ENCODE measurements around the gene CR1. TPM values are rescaled to one million over a fixed set of nuclear protein-coding genes. Genes with fewer than 3 reads are reported as not detected.
"Not testable (repeated sequence)": the region's sequence is repeated elsewhere in the genome, so short reads cannot be mapped to it uniquely, and the experiment has no call there.

Gene CR1
- total RNA-seq, 1 donor from 2014 or later: 2.0 TPM

GRCh38 chr1:207654320-207654719 is 158.4 kb downstream of the CR1 start:
- H3K27ac ChIP-seq (replicated peaks): no peak overlapping the region
- intact Hi-C loops (cut with micrococcal nuclease): no loop called here

GRCh38 chr1:207658408-207658807 is 162.5 kb downstream of the CR1 start:
- no peaks in the 10 kb centered on the region for H3K4me1 ChIP-seq
- intact Hi-C loops (cut with micrococcal nuclease): no loop called here
- no peaks in the 10 kb centered on the region for H3K9me3 ChIP-seq (replicated peaks)
- H3K27me3 ChIP-seq (ENCODE audit: low read depth): peaks cover 14% of the 10 kb centered on the region
- DNase-seq: no peak
- no peak overlapping the region for H3K4me3 ChIP-seq
- no peaks in the 10 kb centered on the region for H3K36me3 ChIP-seq
- H3K27ac ChIP-seq (replicated peaks): no peak overlapping the region
- TF ChIP-seq CTCF (IDR thresholded peaks at IDR 0.05; ENCODE audit: borderline replicate concordance): no peak

More at GRCh38 chr1:207654320-207654719, 158.4 kb downstream of the CR1 start:
- no peaks in the 10 kb centered on the region for H3K9me3 ChIP-seq (replicated peaks)
- DNase-seq: no peak
- no peak for TF ChIP-seq CTCF (IDR thresholded peaks at IDR 0.05; ENCODE audit: borderline replicate concordance)
- no peaks in the 10 kb centered on the region for H3K36me3 ChIP-seq
- H3K27me3 ChIP-seq (ENCODE audit: low read depth): peaks cover 13% of the 10 kb centered on the region
- no peaks in the 10 kb centered on the region for H3K4me1 ChIP-seq
- H3K4me3 ChIP-seq: no peak overlapping the region

GRCh38 chr1:207658904-207659485 is 163.0 kb downstream of the CR1 start:
- Histone ChIP-seq H3K9me3 (replicated peaks) (peaks cover 3% of the 10 kb centered on the region), H3K4me1 (no peaks in the 10 kb centered on the region)
- TF ChIP-seq CTCF (IDR thresholded peaks at IDR 0.05; ENCODE audit: borderline replicate concordance): no peak

GRCh38 chr1:207659545-207660153 is 163.7 kb downstream of the CR1 start:
- H3K9me3 ChIP-seq (replicated peaks): peaks cover 6% of the 10 kb centered on the region
- no peak overlapping the region for H3K27ac ChIP-seq (replicated peaks)
- no peak for DNase-seq
- intact Hi-C loops (cut with micrococcal nuclease): no loop called here
- peaks cover 19% of the 10 kb centered on the region for H3K27me3 ChIP-seq (ENCODE audit: low read depth)
- no peak for TF ChIP-seq CTCF (IDR thresholded peaks at IDR 0.05; ENCODE audit: borderline replicate concordance)
- H3K4me1 ChIP-seq: no peaks in the 10 kb centered on the region
- no peaks in the 10 kb centered on the region for H3K36me3 ChIP-seq
- no peak overlapping the region for H3K4me3 ChIP-seq

More at GRCh38 chr1:207658904-207659485, 163.0 kb downstream of the CR1 start:
- H3K27ac ChIP-seq (replicated peaks): no peak overlapping the region
- H3K4me3 ChIP-seq: no peak overlapping the region
- intact Hi-C loops (cut with micrococcal nuclease): no loop called here
- no peaks in the 10 kb centered on the region for H3K36me3 ChIP-seq
- DNase-seq: no peak
- peaks cover 19% of the 10 kb centered on the region for H3K27me3 ChIP-seq (ENCODE audit: low read depth)

- H3K4me3 ChIP-seq; H3K27ac ChIP-seq (replicated peaks); H3K9me3 ChIP-seq (replicated peaks); intact Hi-C loops (cut with micrococcal nuclease); H3K36me3 ChIP-seq; H3K4me1 ChIP-seq; DNase-seq: not testable (repeated sequence)
- peaks cover 34% of the 10 kb centered on the region for H3K27me3 ChIP-seq (ENCODE audit: low read depth)
Observed at GRCh38 chr1:207661420-207661819, 165.5 kb downstream of the CR1 start.

GRCh38 chr1:207666342-207666741 is 170.4 kb downstream of the CR1 start:
- no peak overlapping the region for H3K4me3 ChIP-seq
- peaks cover 11% of the 10 kb centered on the region for H3K9me3 ChIP-seq (replicated peaks)
- no peaks in the 10 kb centered on the region for H3K36me3 ChIP-seq
- TF ChIP-seq CTCF (IDR thresholded peaks at IDR 0.05; ENCODE audit: borderline replicate concordance): no peak
- no peak overlapping the region for H3K27ac ChIP-seq (replicated peaks)
- H3K27me3 ChIP-seq (ENCODE audit: low read depth): peaks cover 69% of the 10 kb centered on the region
- intact Hi-C loops (cut with micrococcal nuclease): no loop called here
- DNase-seq: no peak
- peaks cover 7% of the 10 kb centered on the region for H3K4me1 ChIP-seq

Measured in left ventricle myocardium inferior (tissue), 1 donor.